Neural cell (in vitro differentiated cells): ENCODE measurements around the gene NFU1. TPM values are rescaled to one million over a fixed set of nuclear protein-coding genes. Genes with fewer than 3 reads are reported as not detected.

Experiments
- H2AFZ ChIP-seq: fragments of 200-600, 300-800 bp; sonication (generic), shearing (Covaris generic); 2 replicates; pipeline ENCODE4 v1.6.0; 2014; ENCODE audit warnings: low read depth, mild to moderate bottlenecking, antibody characterized with exemption, low read length, moderate library complexity
- H3F3A ChIP-seq: fragments of 200-600 bp; shearing (Covaris generic); 2 replicates; pipeline ENCODE4 v1.6.1; 2016; ENCODE audit warnings: mild to moderate bottlenecking, moderate library complexity, mixed read lengths, antibody characterized with exemption, low read length; ENCODE audit not compliant: insufficient read depth, poor library complexity, severe bottlenecking
- H3K27ac ChIP-seq: fragments of 200-600, 300-800 bp; sonication (generic), shearing (Covaris generic); 2 replicates; pipeline ENCODE4 v1.5.1; 2014; ENCODE audit warnings: mild to moderate bottlenecking, low read length, moderate library complexity
- H3K27me3 ChIP-seq: fragments of 300-800, 200-600 bp; sonication (generic), shearing (Covaris generic); 2 replicates; pipeline ENCODE4 v1.6.0; 2014; ENCODE audit warnings: mild to moderate bottlenecking, low read depth, low read length, moderate library complexity; ENCODE audit not compliant: insufficient read depth
- H3K36me3 ChIP-seq: fragments of 300-800, 200-600 bp; sonication (generic), shearing (Covaris generic); 2 replicates; pipeline ENCODE4 v1.5.1; 2014; ENCODE audit warnings: mild to moderate bottlenecking, antibody characterized with exemption, low read length, moderate library complexity; ENCODE audit not compliant: insufficient read depth
- H3K4me2 ChIP-seq: fragments of 300-800, 200-600 bp; sonication (generic), shearing (Covaris generic); 2 replicates; pipeline ENCODE4 v1.6.0; 2014; ENCODE audit warnings: mild to moderate bottlenecking, low read length
- H3K4me3 ChIP-seq: fragments of 300-800, 200-600 bp; sonication (generic), shearing (Covaris generic); 2 replicates; pipeline ENCODE4 v1.5.1; 2014; ENCODE audit warnings: mild to moderate bottlenecking, low read length, moderate library complexity
- H3K79me2 ChIP-seq: fragments of 200-600 bp; shearing (Covaris generic); replicated peaks from 2 replicates; pipeline ENCODE4 v1.6.0; 2014; ENCODE audit warnings: mild to moderate bottlenecking, low read length, moderate library complexity; ENCODE audit not compliant: insufficient read depth
- H3K9ac ChIP-seq: fragments of 300-800, 200-600 bp; sonication (generic), shearing (Covaris generic); 2 replicates; pipeline ENCODE4 v1.6.1; 2016; ENCODE audit warnings: mild to moderate bottlenecking, low read length, mixed read lengths
- H3K9me2 ChIP-seq: fragments of 200-600 bp; shearing (Covaris generic); 2 replicates; pipeline ENCODE4 v1.6.1; 2016; ENCODE audit warnings: mild to moderate bottlenecking, low read length, mixed read lengths; ENCODE audit not compliant: insufficient read depth
- H3K9me3 ChIP-seq: fragments of 200-600, 300-800 bp; sonication (generic), shearing (Covaris generic); 2 replicates; pipeline ENCODE4 v1.6.1; 2016; ENCODE audit warnings: mild to moderate bottlenecking, mixed run types, low read length, moderate library complexity, mixed read lengths
- H4K20me1 ChIP-seq: fragments of 200-600 bp; shearing (Covaris generic); 2 replicates; pipeline ENCODE4 v1.6.1; 2016; ENCODE audit warnings: mild to moderate bottlenecking, mixed run types; ENCODE audit not compliant: insufficient read depth
- EP300 ChIP-seq: fragments of 450-650 bp; conservative IDR thresholded peaks from 2 replicates; pipeline ENCODE4 v1.6.1; 2014; ENCODE audit warnings: antibody characterized with exemption, mild to moderate bottlenecking, moderate library complexity; ENCODE audit not compliant: poor library complexity, severe bottlenecking
- EZH2 ChIP-seq: fragments of 200-600, 300-800 bp; shearing (Covaris generic), sonication (generic); IDR thresholded peaks from 2 replicates; pipeline ENCODE4 v1.6.1; 2014; ENCODE audit warnings: antibody characterized with exemption, low read length, borderline replicate concordance, mild to moderate bottlenecking; ENCODE audit not compliant: insufficient read depth, poor library complexity, severe bottlenecking
- MXI1 ChIP-seq: fragments of 450-650 bp; conservative IDR thresholded peaks from 2 replicates; pipeline ENCODE4 v1.6.1; 2014; ENCODE audit warnings: antibody characterized with exemption, mild to moderate bottlenecking; ENCODE audit not compliant: poor library complexity, severe bottlenecking
- POLR2AphosphoS5 ChIP-seq: IDR thresholded peaks from 2 replicates; pipeline ENCODE4 v1.6.1; 2012
- RAD21 ChIP-seq: fragments of 450-650 bp; conservative IDR thresholded peaks from 2 replicates; pipeline ENCODE4 v1.6.1; 2014; ENCODE audit warnings: antibody characterized with exemption, mild to moderate bottlenecking, moderate library complexity
- SMC3 ChIP-seq: fragments of 450-650 bp; conservative IDR thresholded peaks from 2 replicates; pipeline ENCODE4 v1.6.1; 2014; ENCODE audit warnings: antibody characterized with exemption, mild to moderate bottlenecking, moderate library complexity; ENCODE audit not compliant: poor library complexity
- TAF1 ChIP-seq: IDR thresholded peaks from 2 replicates; pipeline ENCODE4 v1.6.1; 2012; ENCODE audit warnings: low read depth
- polyA plus RNA-seq: library from polyadenylated mRNA; depleted of rRNA; stranded (reverse); fragments of >200 nt; gene quantifications from 2 replicates; pipeline ENCODE4 v1.2.3, GENCODE V29; 2014
- TF ChIP-seq, protein P1 (sequence below): IDR thresholded peaks from 2 replicates; pipeline ENCODE4 v1.6.1; 2012; ENCODE audit warnings: borderline replicate concordance
- TF ChIP-seq, protein P2 (sequence below): fragments of 450-650 bp; IDR thresholded peaks from 2 replicates; pipeline ENCODE4 v1.5.1; 2014; ENCODE audit warnings: antibody characterized with exemption, mild to moderate bottlenecking, moderate library complexity; ENCODE audit not compliant: poor library complexity, severe bottlenecking

Gene NFU1
- polyA plus RNA-seq, 1 donor from 2014 or later: 116 TPM

DNA sequence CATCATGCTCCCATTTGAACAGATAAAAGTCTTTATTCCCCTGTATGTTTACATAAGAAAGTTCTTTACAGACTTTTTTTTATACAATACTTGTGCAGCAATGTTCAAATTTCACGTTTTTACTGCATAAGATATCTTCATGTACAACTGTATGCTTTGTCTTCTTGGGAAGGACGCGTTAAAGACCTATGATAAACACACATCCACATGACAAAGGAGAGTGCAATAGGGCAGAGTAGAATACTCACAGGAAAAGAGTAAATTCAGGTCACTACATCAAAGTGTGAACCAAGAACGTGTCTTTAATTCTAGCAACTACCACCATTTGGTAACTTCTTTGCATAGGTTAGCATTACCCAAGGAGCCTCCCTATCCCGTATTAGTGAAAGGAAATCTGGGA lies 33.7 kb upstream of the NFU1 start:
- no peaks in the 10 kb centered on the region for H3F3A ChIP-seq
- H3K9me3 ChIP-seq: no peaks in the 10 kb centered on the region
- no peak overlapping the region for H3K4me3 ChIP-seq
- H4K20me1 ChIP-seq: no peaks in the 10 kb centered on the region
- H3K27me3 ChIP-seq: no peaks in the 10 kb centered on the region
- no peaks in the 10 kb centered on the region for H3K36me3 ChIP-seq
- H3K79me2 ChIP-seq: no peaks in the 10 kb centered on the region
- no peak overlapping the region for H2AFZ ChIP-seq
- TF ChIP-seq TAF1 (no peak), POLR2AphosphoS5 (no peak), EZH2 (no peak), SMC3 (no peak), RAD21 (no peak), EP300 (no peak), MXI1 (no peak)
- TF ChIP-seq, protein P1, sequence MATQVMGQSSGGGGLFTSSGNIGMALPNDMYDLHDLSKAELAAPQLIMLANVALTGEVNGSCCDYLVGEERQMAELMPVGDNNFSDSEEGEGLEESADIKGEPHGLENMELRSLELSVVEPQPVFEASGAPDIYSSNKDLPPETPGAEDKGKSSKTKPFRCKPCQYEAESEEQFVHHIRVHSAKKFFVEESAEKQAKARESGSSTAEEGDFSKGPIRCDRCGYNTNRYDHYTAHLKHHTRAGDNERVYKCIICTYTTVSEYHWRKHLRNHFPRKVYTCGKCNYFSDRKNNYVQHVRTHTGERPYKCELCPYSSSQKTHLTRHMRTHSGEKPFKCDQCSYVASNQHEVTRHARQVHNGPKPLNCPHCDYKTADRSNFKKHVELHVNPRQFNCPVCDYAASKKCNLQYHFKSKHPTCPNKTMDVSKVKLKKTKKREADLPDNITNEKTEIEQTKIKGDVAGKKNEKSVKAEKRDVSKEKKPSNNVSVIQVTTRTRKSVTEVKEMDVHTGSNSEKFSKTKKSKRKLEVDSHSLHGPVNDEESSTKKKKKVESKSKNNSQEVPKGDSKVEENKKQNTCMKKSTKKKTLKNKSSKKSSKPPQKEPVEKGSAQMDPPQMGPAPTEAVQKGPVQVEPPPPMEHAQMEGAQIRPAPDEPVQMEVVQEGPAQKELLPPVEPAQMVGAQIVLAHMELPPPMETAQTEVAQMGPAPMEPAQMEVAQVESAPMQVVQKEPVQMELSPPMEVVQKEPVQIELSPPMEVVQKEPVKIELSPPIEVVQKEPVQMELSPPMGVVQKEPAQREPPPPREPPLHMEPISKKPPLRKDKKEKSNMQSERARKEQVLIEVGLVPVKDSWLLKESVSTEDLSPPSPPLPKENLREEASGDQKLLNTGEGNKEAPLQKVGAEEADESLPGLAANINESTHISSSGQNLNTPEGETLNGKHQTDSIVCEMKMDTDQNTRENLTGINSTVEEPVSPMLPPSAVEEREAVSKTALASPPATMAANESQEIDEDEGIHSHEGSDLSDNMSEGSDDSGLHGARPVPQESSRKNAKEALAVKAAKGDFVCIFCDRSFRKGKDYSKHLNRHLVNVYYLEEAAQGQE: no peak
- TF ChIP-seq, protein P2, sequence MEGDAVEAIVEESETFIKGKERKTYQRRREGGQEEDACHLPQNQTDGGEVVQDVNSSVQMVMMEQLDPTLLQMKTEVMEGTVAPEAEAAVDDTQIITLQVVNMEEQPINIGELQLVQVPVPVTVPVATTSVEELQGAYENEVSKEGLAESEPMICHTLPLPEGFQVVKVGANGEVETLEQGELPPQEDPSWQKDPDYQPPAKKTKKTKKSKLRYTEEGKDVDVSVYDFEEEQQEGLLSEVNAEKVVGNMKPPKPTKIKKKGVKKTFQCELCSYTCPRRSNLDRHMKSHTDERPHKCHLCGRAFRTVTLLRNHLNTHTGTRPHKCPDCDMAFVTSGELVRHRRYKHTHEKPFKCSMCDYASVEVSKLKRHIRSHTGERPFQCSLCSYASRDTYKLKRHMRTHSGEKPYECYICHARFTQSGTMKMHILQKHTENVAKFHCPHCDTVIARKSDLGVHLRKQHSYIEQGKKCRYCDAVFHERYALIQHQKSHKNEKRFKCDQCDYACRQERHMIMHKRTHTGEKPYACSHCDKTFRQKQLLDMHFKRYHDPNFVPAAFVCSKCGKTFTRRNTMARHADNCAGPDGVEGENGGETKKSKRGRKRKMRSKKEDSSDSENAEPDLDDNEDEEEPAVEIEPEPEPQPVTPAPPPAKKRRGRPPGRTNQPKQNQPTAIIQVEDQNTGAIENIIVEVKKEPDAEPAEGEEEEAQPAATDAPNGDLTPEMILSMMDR: no peak
- H3K4me2 ChIP-seq: no peak overlapping the region
- no peak overlapping the region for H3K9ac ChIP-seq
- H3K9me2 ChIP-seq: no peaks in the 10 kb centered on the region
- H3K27ac ChIP-seq: no peak overlapping the region

DNA sequence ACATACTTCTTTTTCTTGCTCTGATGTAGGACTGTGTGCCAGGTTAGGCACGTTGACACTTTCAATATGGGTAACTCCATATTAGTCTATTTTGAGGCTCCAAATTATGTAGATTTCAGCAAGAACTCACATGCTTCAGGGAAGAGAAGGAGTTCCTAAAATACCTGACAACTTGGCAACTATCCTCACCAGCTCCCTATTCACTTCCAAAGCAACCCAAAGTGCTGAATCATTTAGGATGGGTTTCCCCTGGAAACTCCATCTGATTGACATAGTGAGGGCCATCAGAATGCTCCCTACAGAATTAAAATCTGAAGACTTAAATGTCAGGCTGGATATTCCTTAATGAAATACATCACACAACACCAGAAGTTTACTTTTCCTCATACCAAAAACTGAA lies 32.5 kb upstream of the NFU1 start:
- no peak overlapping the region for H2AFZ ChIP-seq
- no peaks in the 10 kb centered on the region for H4K20me1 ChIP-seq
- no peak overlapping the region for H3K4me3 ChIP-seq
- H3K27me3 ChIP-seq: no peaks in the 10 kb centered on the region
- no peaks in the 10 kb centered on the region for H3K36me3 ChIP-seq
- no peaks in the 10 kb centered on the region for H3F3A ChIP-seq
- H3K4me2 ChIP-seq: no peak overlapping the region
- H3K9me2 ChIP-seq: no peaks in the 10 kb centered on the region
- no peak for TF ChIP-seq MXI1
- TF ChIP-seq SMC3: no peak
- TF ChIP-seq RAD21: no peak
- no peak for TF ChIP-seq POLR2AphosphoS5
- no peak for TF ChIP-seq TAF1
- TF ChIP-seq EP300: no peak
- TF ChIP-seq, protein P2: no peak
- H3K9ac ChIP-seq: no peak overlapping the region
- no peaks in the 10 kb centered on the region for H3K79me2 ChIP-seq
- no peaks in the 10 kb centered on the region for H3K9me3 ChIP-seq
- no peak overlapping the region for H3K27ac ChIP-seq
